Measurements from ENCODE around the gene SKAP1.
A peak's percentile ranks its signal among the peaks of the same experiment; 100 is the strongest.

SKAP1 gene

GRCh38 chr17:48178317-48178716 lies 251.7 kb downstream of the SKAP1 start:
- Histone ChIP-seq H3K27ac (ENCODE audit: insufficient read depth in 1 of 2, low read depth in 1 of 2, low read length in 2 of 2, poor library complexity in 1 of 2, severe bottlenecking in 2 of 2) (no peak overlapping the region), H3K4me1 (ENCODE audit: control extremely low read depth in 1 of 4, control insufficient read depth in 4 of 4, insufficient read depth in 4 of 4, low read length in 3 of 4) (peaks cover 3 to 31% (median 15%) of the 10 kb centered on the region in 4 experiments), H3K36me3 (ENCODE audit: control insufficient read depth in 4 of 4, insufficient read depth in 4 of 4, low read length in 3 of 4) (peaks cover 0 to 3% (median 2%) of the 10 kb centered on the region in 4 experiments), H3K27me3 (replicated peaks in 2 of 5; ENCODE audit: control insufficient read depth in 4 of 5, insufficient read depth in 5 of 5, low read length in 4 of 5) (no peaks in the 10 kb centered on the region), H3K9me3 (ENCODE audit: control extremely low read depth in 1 of 5, control insufficient read depth in 4 of 5, insufficient read depth in 2 of 5, low read depth in 1 of 5, low read length in 4 of 5) (no peaks in the 10 kb centered on the region), H3K4me3 (ENCODE audit: control insufficient read depth in 1 of 7, extremely low read depth in 1 of 7, insufficient read depth in 4 of 7, low read depth in 2 of 7, low read length in 6 of 7) (no peak overlapping the region)
- DNase-seq, result no peak
- POLR2A ChIA-PET, result no interaction called here
- CTCF ChIA-PET, result interaction anchor here (0.9 to 1.5 kb wide), 4 partner anchors 15 to 129 kb away, joined by 3 to 6 read pairs (median 4); no protein-coding TSS in a partner anchor
- 90% methylated on average over 2 of the region's 4 CpGs for WGBS (ENCODE audit: insufficient coverage)

- CTCF ChIA-PET, result interaction anchor here (0.9 to 1.5 kb wide), 4 partner anchors 9 to 130 kb away, joined by 3 to 6 read pairs (median 4); no protein-coding TSS in a partner anchor
- H3K9me3 ChIP-seq (ENCODE audit: control extremely low read depth in 1 of 5, control insufficient read depth in 4 of 5, insufficient read depth in 2 of 5, low read depth in 1 of 5, low read length in 4 of 5), result no peaks in the 10 kb centered on the region
- POLR2A ChIA-PET, result no interaction called here
Measured at GRCh38 chr17:48177816-48178215, 252.2 kb downstream of the SKAP1 start.

GRCh38 chr17:48176471-48176855 lies 253.6 kb downstream of the SKAP1 start:
- H3K4me3 ChIP-seq (ENCODE audit: control insufficient read depth in 1 of 7, extremely low read depth in 1 of 7, insufficient read depth in 4 of 7, low read depth in 2 of 7, low read length in 6 of 7), result no peak overlapping the region
- peak overlapping the region in 1 of 2 experiments; percentile 2 for H3K27ac ChIP-seq (ENCODE audit: insufficient read depth in 1 of 2, low read depth in 1 of 2, low read length in 2 of 2, poor library complexity in 1 of 2, severe bottlenecking in 2 of 2)
- H3K9me3 ChIP-seq (ENCODE audit: control extremely low read depth in 1 of 5, control insufficient read depth in 4 of 5, insufficient read depth in 2 of 5, low read depth in 1 of 5, low read length in 4 of 5), result no peaks in the 10 kb centered on the region
- no CpG with 5 or more reads among the region's 3 CpGs for WGBS (ENCODE audit: insufficient coverage)
- H3K27me3 ChIP-seq (replicated peaks in 2 of 5; ENCODE audit: control insufficient read depth in 4 of 5, insufficient read depth in 5 of 5, low read length in 4 of 5), result no peaks in the 10 kb centered on the region
- ChIA-PET CTCF (no interaction called here), POLR2A (no interaction called here)
- peaks cover 0 to 3% (median 2%) of the 10 kb centered on the region in 4 experiments for H3K36me3 ChIP-seq (ENCODE audit: control insufficient read depth in 4 of 4, insufficient read depth in 4 of 4, low read length in 3 of 4)
- no peak for DNase-seq
- H3K4me1 ChIP-seq (ENCODE audit: control extremely low read depth in 1 of 4, control insufficient read depth in 4 of 4, insufficient read depth in 4 of 4, low read length in 3 of 4), result peaks cover 3 to 37% (median 17%) of the 10 kb centered on the region in 4 experiments

More at GRCh38 chr17:48177816-48178215, 252.2 kb downstream of the SKAP1 start:
- no peak overlapping the region for H3K27ac ChIP-seq (ENCODE audit: insufficient read depth in 1 of 2, low read depth in 1 of 2, low read length in 2 of 2, poor library complexity in 1 of 2, severe bottlenecking in 2 of 2)
- peaks cover 3 to 36% (median 17%) of the 10 kb centered on the region in 4 experiments for H3K4me1 ChIP-seq (ENCODE audit: control extremely low read depth in 1 of 4, control insufficient read depth in 4 of 4, insufficient read depth in 4 of 4, low read length in 3 of 4)
- no peak overlapping the region for H3K4me3 ChIP-seq (ENCODE audit: control insufficient read depth in 1 of 7, extremely low read depth in 1 of 7, insufficient read depth in 4 of 7, low read depth in 2 of 7, low read length in 6 of 7)
- H3K27me3 ChIP-seq (replicated peaks in 2 of 5; ENCODE audit: control insufficient read depth in 4 of 5, insufficient read depth in 5 of 5, low read length in 4 of 5), result no peaks in the 10 kb centered on the region
- 80% methylated on average over 1 of the region's 1 CpG for WGBS (ENCODE audit: insufficient coverage)
- no peak for DNase-seq
- H3K36me3 ChIP-seq (ENCODE audit: control insufficient read depth in 4 of 4, insufficient read depth in 4 of 4, low read length in 3 of 4), result peaks cover 0 to 3% (median 2%) of the 10 kb centered on the region in 4 experiments

- Histone ChIP-seq H3K9me3 (ENCODE audit: control extremely low read depth in 1 of 5, control insufficient read depth in 4 of 5, insufficient read depth in 2 of 5, low read depth in 1 of 5, low read length in 4 of 5) (no peaks in the 10 kb centered on the region), H3K4me3 (ENCODE audit: control insufficient read depth in 1 of 7, extremely low read depth in 1 of 7, insufficient read depth in 4 of 7, low read depth in 2 of 7, low read length in 6 of 7) (peak overlapping the region in 1 of 7 experiments; percentile 24), H3K4me1 (ENCODE audit: control extremely low read depth in 1 of 4, control insufficient read depth in 4 of 4, insufficient read depth in 4 of 4, low read length in 3 of 4) (peaks cover 3 to 37% (median 17%) of the 10 kb centered on the region in 4 experiments), H3K36me3 (ENCODE audit: control insufficient read depth in 4 of 4, insufficient read depth in 4 of 4, low read length in 3 of 4) (peaks cover 0 to 3% (median 2%) of the 10 kb centered on the region in 4 experiments), H3K27me3 (replicated peaks in 2 of 5; ENCODE audit: control insufficient read depth in 4 of 5, insufficient read depth in 5 of 5, low read length in 4 of 5) (no peaks in the 10 kb centered on the region), H3K27ac (ENCODE audit: insufficient read depth in 1 of 2, low read depth in 1 of 2, low read length in 2 of 2, poor library complexity in 1 of 2, severe bottlenecking in 2 of 2) (peak overlapping the region; percentile 2 to 13)
- ChIA-PET POLR2A (no interaction called here), CTCF (interaction anchor here (0.8 to 2.9 kb wide), 2 partner anchors 10 to 14 kb away, joined by 3 to 11 read pairs; no protein-coding TSS in a partner anchor)
- 71% methylated on average over 4 of the region's 5 CpGs for WGBS (ENCODE audit: insufficient coverage)
- DNase-seq, result no peak
Measured at GRCh38 chr17:48175692-48176470, 254.1 kb downstream of the SKAP1 start.

- H3K36me3 ChIP-seq (ENCODE audit: control insufficient read depth in 4 of 4, insufficient read depth in 4 of 4, low read length in 3 of 4), result peaks cover 0 to 2% (median 0%) of the 10 kb centered on the region in 4 experiments
- ChIA-PET POLR2A (no interaction called here), CTCF (interaction anchor here (0.8 to 2.9 kb wide), 5 partner anchors 9 to 444 kb away, joined by 3 to 11 read pairs (median 4); no protein-coding TSS in a partner anchor)
- WGBS (ENCODE audit: insufficient coverage), result 67% methylated on average over 1 of the region's 3 CpGs
- peak in 2 of 3 donors; percentile 57 to 74 for DNase-seq
- H3K27me3 ChIP-seq (replicated peaks in 2 of 5; ENCODE audit: control insufficient read depth in 4 of 5, insufficient read depth in 5 of 5, low read length in 4 of 5), result no peaks in the 10 kb centered on the region
- no peak overlapping the region for H3K27ac ChIP-seq (ENCODE audit: insufficient read depth in 1 of 2, low read depth in 1 of 2, low read length in 2 of 2, poor library complexity in 1 of 2, severe bottlenecking in 2 of 2)
- no peaks in the 10 kb centered on the region for H3K9me3 ChIP-seq (ENCODE audit: control extremely low read depth in 1 of 5, control insufficient read depth in 4 of 5, insufficient read depth in 2 of 5, low read depth in 1 of 5, low read length in 4 of 5)
- H3K4me3 ChIP-seq (ENCODE audit: control insufficient read depth in 1 of 7, extremely low read depth in 1 of 7, insufficient read depth in 4 of 7, low read depth in 2 of 7, low read length in 6 of 7), result no peak overlapping the region
- H3K4me1 ChIP-seq (ENCODE audit: control extremely low read depth in 1 of 4, control insufficient read depth in 4 of 4, insufficient read depth in 4 of 4, low read length in 3 of 4), result peaks cover 3 to 37% (median 17%) of the 10 kb centered on the region in 4 experiments
Measured at GRCh38 chr17:48174833-48175523, 255.0 kb downstream of the SKAP1 start.

- CTCF ChIA-PET, result interaction anchor here (1.0 to 2.9 kb wide), 3 partner anchors 8 to 22 kb away, joined by 4 to 11 read pairs (median 10); no protein-coding TSS in a partner anchor
- 90% methylated on average over 2 of the region's 8 CpGs for WGBS (ENCODE audit: insufficient coverage)
- Histone ChIP-seq H3K9me3 (ENCODE audit: control extremely low read depth in 1 of 5, control insufficient read depth in 4 of 5, insufficient read depth in 2 of 5, low read depth in 1 of 5, low read length in 4 of 5) (no peaks in the 10 kb centered on the region), H3K36me3 (ENCODE audit: control insufficient read depth in 4 of 4, insufficient read depth in 4 of 4, low read length in 3 of 4) (no peaks in the 10 kb centered on the region), H3K4me1 (ENCODE audit: control extremely low read depth in 1 of 4, control insufficient read depth in 4 of 4, insufficient read depth in 4 of 4, low read length in 3 of 4) (peaks cover 3 to 37% (median 17%) of the 10 kb centered on the region in 4 experiments), H3K27me3 (replicated peaks in 2 of 5; ENCODE audit: control insufficient read depth in 4 of 5, insufficient read depth in 5 of 5, low read length in 4 of 5) (no peaks in the 10 kb centered on the region), H3K4me3 (ENCODE audit: control insufficient read depth in 1 of 7, extremely low read depth in 1 of 7, insufficient read depth in 4 of 7, low read depth in 2 of 7, low read length in 6 of 7) (no peak overlapping the region), H3K27ac (ENCODE audit: insufficient read depth in 1 of 2, low read depth in 1 of 2, low read length in 2 of 2, poor library complexity in 1 of 2, severe bottlenecking in 2 of 2) (no peak overlapping the region)
- DNase-seq, result no peak
- POLR2A ChIA-PET, result no interaction called here
Measured at GRCh38 chr17:48173191-48173984, 256.6 kb downstream of the SKAP1 start.
